ENCODE data around the gene SV2B. TPM values are rescaled to one million over a fixed set of nuclear protein-coding genes. Genes with fewer than 3 reads are reported as not detected.

Gene SV2B
- total RNA-seq, 2 donors from 2014 or later: 6.5 to 8.8 TPM

- no peaks in the 10 kb centered on the region for H3K9me3 Mint-ChIP-seq
- peaks cover 5% of the 10 kb centered on the region for H3K36me3 Mint-ChIP-seq (ENCODE audit: low read depth)
- 87 to 88% methylated on average over 10 to 11 of the region's 11 CpGs for WGBS, 2 experiments (ENCODE audit: insufficient coverage in 1 of 2, insufficient read length in 1 of 2)
Observed at GRCh38 chr15:91264651-91265351, 164.7 kb downstream of the SV2B start.

DNA sequence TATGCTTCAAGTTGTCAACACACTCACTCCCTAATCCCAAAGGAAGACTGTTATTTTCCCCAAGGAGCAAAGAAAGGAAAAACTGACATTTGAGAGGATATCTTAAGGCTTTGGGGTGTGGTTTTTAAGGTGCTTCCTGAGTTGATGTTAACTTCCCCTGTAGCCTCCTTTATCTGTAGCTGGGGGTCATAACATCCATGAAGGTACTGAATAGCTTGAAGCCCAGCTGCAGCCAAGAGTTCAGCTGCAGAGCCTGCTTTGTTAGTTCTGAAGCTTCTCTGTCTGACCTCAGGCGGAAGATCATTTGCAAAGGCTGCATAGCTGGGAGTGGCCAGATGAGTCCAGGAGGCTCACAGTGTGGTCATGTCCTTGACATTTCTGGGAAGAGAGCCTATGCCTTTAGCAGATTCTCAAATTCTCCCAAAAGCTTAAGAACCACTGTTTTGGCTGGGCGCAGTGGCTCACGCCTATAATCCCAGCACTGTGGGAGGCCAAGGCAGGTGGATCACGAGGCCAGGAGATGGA lies 165.4 kb downstream of the SV2B start:
- peaks cover 14% of the 10 kb centered on the region for H3K27me3 ChIP-seq (ENCODE audit: control insufficient read depth, insufficient read depth, low read length, poor library complexity, severe bottlenecking)
- no peaks in the 10 kb centered on the region for H3K4me1 ChIP-seq (ENCODE audit: control insufficient read depth, insufficient read depth, low read length)
- H3K9ac ChIP-seq (ENCODE audit: extremely low read depth, low read length, poor library complexity, severe bottlenecking): no peak overlapping the region
- no peak for DNase-seq
- Mint-ChIP-seq H3K9me3 (no peaks in the 10 kb centered on the region), H3K4me1 (no peaks in the 10 kb centered on the region), H3K27me3 (ENCODE audit: insufficient read depth) (peaks cover 9% of the 10 kb centered on the region), H3K4me3 (no peak overlapping the region), H3K27ac (no peak overlapping the region), H3K36me3 (ENCODE audit: low read depth) (peaks cover 5% of the 10 kb centered on the region)
- H3K36me3 ChIP-seq (ENCODE audit: control insufficient read depth, insufficient read depth, low read length): no peaks in the 10 kb centered on the region
- TF ChIP-seq, protein P1, sequence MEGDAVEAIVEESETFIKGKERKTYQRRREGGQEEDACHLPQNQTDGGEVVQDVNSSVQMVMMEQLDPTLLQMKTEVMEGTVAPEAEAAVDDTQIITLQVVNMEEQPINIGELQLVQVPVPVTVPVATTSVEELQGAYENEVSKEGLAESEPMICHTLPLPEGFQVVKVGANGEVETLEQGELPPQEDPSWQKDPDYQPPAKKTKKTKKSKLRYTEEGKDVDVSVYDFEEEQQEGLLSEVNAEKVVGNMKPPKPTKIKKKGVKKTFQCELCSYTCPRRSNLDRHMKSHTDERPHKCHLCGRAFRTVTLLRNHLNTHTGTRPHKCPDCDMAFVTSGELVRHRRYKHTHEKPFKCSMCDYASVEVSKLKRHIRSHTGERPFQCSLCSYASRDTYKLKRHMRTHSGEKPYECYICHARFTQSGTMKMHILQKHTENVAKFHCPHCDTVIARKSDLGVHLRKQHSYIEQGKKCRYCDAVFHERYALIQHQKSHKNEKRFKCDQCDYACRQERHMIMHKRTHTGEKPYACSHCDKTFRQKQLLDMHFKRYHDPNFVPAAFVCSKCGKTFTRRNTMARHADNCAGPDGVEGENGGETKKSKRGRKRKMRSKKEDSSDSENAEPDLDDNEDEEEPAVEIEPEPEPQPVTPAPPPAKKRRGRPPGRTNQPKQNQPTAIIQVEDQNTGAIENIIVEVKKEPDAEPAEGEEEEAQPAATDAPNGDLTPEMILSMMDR (conservative IDR thresholded peaks at IDR 0.05): no peak
- no peaks in the 10 kb centered on the region for H3K9me3 ChIP-seq (ENCODE audit: control insufficient read depth, low read length)
- no peak overlapping the region for H3K27ac ChIP-seq (ENCODE audit: low read depth, low read length)
- 86 to 100% methylated on average over 2 to 4 of the region's 4 CpGs for WGBS, 2 experiments (ENCODE audit: insufficient coverage in 1 of 2, insufficient read length in 1 of 2)
- no peak overlapping the region for H3K4me3 ChIP-seq (ENCODE audit: low read length)

More at GRCh38 chr15:91264651-91265351, 164.7 kb downstream of the SV2B start:
- no peaks in the 10 kb centered on the region for H3K4me1 Mint-ChIP-seq
- H3K36me3 ChIP-seq (ENCODE audit: control insufficient read depth, insufficient read depth, low read length): no peaks in the 10 kb centered on the region
- H3K27me3 ChIP-seq (ENCODE audit: control insufficient read depth, insufficient read depth, low read length, poor library complexity, severe bottlenecking): peaks cover 7% of the 10 kb centered on the region
- peaks cover 5% of the 10 kb centered on the region for H3K27me3 Mint-ChIP-seq (ENCODE audit: insufficient read depth)
- no peak overlapping the region for H3K9ac ChIP-seq (ENCODE audit: extremely low read depth, low read length, poor library complexity, severe bottlenecking)
- H3K4me3 Mint-ChIP-seq: no peak overlapping the region
- TF ChIP-seq, protein P1 (conservative IDR thresholded peaks at IDR 0.05): no peak
- no peak overlapping the region for H3K27ac Mint-ChIP-seq
- H3K4me1 ChIP-seq (ENCODE audit: control insufficient read depth, insufficient read depth, low read length): no peaks in the 10 kb centered on the region
- no peaks in the 10 kb centered on the region for H3K9me3 ChIP-seq (ENCODE audit: control insufficient read depth, low read length)
- no peak overlapping the region for H3K4me3 ChIP-seq (ENCODE audit: low read length)
- H3K27ac ChIP-seq (ENCODE audit: low read depth, low read length): no peak overlapping the region
- DNase-seq: no peak

DNA sequence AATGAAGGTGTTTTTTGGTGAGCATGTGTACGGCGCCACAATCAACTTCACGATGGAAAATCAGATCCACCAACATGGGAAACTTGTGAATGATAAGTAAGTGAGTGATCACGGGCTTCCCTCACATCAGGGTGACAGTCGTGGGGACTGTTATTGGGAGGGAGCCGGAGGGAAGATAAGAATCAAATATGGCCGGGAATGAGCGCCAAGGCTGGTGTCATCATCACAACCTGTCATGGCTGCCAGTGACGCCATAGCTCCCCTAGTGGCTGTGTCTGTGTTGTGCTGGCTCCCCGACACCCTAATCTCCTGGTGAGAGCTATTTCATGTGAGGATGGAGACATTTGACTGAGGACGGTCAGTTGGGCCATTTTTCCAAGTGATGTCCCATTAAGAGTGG lies 168.5 kb downstream of the SV2B start:
- no peak overlapping the region for H3K4me3 ChIP-seq (ENCODE audit: low read length)
- H3K36me3 ChIP-seq (ENCODE audit: control insufficient read depth, insufficient read depth, low read length): no peaks in the 10 kb centered on the region
- TF ChIP-seq, protein P1 (conservative IDR thresholded peaks at IDR 0.05): peak; percentile 69
- H3K9me3 Mint-ChIP-seq: no peaks in the 10 kb centered on the region
- no peak overlapping the region for H3K27ac ChIP-seq (ENCODE audit: low read depth, low read length)
- no peaks in the 10 kb centered on the region for H3K4me1 Mint-ChIP-seq
- H3K27ac Mint-ChIP-seq: no peak overlapping the region
- DNase-seq: peak; percentile 81
- H3K9ac ChIP-seq (ENCODE audit: extremely low read depth, low read length, poor library complexity, severe bottlenecking): no peak overlapping the region
- peaks cover 28% of the 10 kb centered on the region for H3K27me3 Mint-ChIP-seq (ENCODE audit: insufficient read depth)
- 88 to 89% methylated on average over 11 of the region's 11 CpGs for WGBS, 2 experiments (ENCODE audit: insufficient coverage in 1 of 2, insufficient read length in 1 of 2)
- peaks cover 18% of the 10 kb centered on the region for H3K27me3 ChIP-seq (ENCODE audit: control insufficient read depth, insufficient read depth, low read length, poor library complexity, severe bottlenecking)
- H3K36me3 Mint-ChIP-seq (ENCODE audit: low read depth): peaks cover 5% of the 10 kb centered on the region
- H3K4me1 ChIP-seq (ENCODE audit: control insufficient read depth, insufficient read depth, low read length): no peaks in the 10 kb centered on the region
- no peak overlapping the region for H3K4me3 Mint-ChIP-seq
- no peaks in the 10 kb centered on the region for H3K9me3 ChIP-seq (ENCODE audit: control insufficient read depth, low read length)
